ENCODE data around the gene GAPDHS. TPM values are rescaled to one million over a fixed set of nuclear protein-coding genes. Genes with fewer than 3 reads are reported as not detected.

GAPDHS gene
- total RNA-seq, 2 experiments from 2014 or later = not detected

- Mint-ChIP-seq H3K27me3 (ENCODE audit: low read depth) (no peaks in the 10 kb centered on the region), H3K4me3 (peak overlapping the region; percentile 87), H3K27ac (peak overlapping the region; percentile 68), H3K9me3 (no peaks in the 10 kb centered on the region), H3K36me3 (ENCODE audit: low read depth) (peaks cover 13% of the 10 kb centered on the region), H3K4me1 (ENCODE audit: low read depth) (peaks cover 37% of the 10 kb centered on the region)
- intact Hi-C loops (cut with micrococcal nuclease) = no loop called here
- CTCF ChIA-PET = interaction anchor here (1.2 kb wide), 1 partner anchor 34 kb away, joined by 3 read pairs; no protein-coding TSS in a partner anchor
- DNase-seq = no peak
These were observed 11.0 kb downstream of the GAPDHS start for GRCh38 chr19:35544110-35544802.

GRCh38 chr19:35545001-35545854 is 12.0 kb downstream of the GAPDHS start, which contains the start of gene TMEM147:
Gene TMEM147 (plus strand): TSS chr19:35545626. CDS start chr19:35545740, 114 bp downstream.
- Mint-ChIP-seq H3K4me3 (peak within 1 kb of the TSS; percentile 87), H3K27ac (peak within 1 kb of the TSS; percentile 90), H3K4me1 (ENCODE audit: low read depth) (peaks cover 38% of the 10 kb centered on the region), H3K36me3 (ENCODE audit: low read depth) (peaks cover 15% of the 10 kb centered on the region), H3K27me3 (ENCODE audit: low read depth) (no peaks in the 10 kb centered on the region), H3K9me3 (no peaks in the 10 kb centered on the region)
- peak; percentile 85 for DNase-seq
- CTCF ChIA-PET = interaction anchor here (1.2 kb wide), 1 partner anchor 34 kb away, joined by 3 read pairs; no protein-coding TSS in a partner anchor
- intact Hi-C loops (cut with micrococcal nuclease) = loop anchor here (1.0 to 5.0 kb wide), 6 partner anchors 67 to 357 kb away; partner anchors contain the start of genes ETV2, HAUS5, HCST and NFKBID

DNA sequence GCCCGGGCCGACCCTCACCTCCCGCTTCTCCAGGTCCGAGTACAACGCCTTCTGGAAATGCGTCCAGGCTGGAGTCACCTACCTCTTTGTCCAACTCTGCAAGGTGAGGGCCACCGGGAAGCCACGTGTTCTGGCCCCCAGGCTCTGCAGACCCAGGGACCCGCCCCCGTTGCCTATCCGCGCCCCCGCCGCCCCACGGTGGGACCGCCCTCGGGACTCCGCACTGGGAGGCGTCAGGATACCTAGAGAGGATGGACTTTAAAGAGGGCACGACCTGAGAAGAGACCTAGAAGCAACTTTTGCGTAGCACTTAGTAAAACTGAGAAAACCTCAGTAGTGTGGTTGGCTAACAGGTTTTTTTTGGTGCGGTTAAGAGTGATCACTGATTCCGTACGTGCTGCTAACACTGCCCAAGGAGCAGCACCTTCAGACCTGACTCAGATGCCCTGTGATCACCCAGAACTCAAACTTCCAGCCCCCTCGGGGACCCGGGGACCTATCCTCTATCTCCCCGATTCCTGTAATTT is 12.7 kb downstream of the GAPDHS start:
- Mint-ChIP-seq H3K9me3 (no peaks in the 10 kb centered on the region), H3K36me3 (ENCODE audit: low read depth) (peaks cover 20% of the 10 kb centered on the region)
- CTCF ChIA-PET = interaction anchor here (0.5 kb wide), 1 partner anchor 45 kb away, joined by 4 read pairs; no protein-coding TSS in a partner anchor

DNA sequence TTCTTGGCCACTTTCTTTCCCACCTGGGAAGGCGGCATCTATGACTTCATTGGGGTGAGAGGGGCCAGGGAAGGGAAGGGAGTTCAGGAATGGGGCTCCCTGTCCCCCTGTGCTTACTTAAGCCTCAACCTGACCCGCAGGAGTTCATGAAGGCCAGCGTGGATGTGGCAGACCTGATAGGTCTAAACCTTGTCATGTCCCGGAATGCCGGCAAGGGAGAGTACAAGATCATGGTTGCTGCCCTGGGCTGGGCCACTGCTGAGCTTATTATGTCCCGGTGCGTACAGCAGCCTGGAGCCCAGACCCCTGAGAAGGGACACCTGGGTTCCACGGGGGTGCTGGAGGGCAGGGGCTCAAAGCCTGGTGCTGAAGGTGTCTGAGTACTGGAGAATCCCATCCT is 13.3 kb downstream of the GAPDHS start:
- Mint-ChIP-seq H3K27me3 (ENCODE audit: low read depth) (no peaks in the 10 kb centered on the region), H3K36me3 (ENCODE audit: low read depth) (peaks cover 20% of the 10 kb centered on the region), H3K4me3 (peak overlapping the region; percentile 87), H3K4me1 (ENCODE audit: low read depth) (peaks cover 38% of the 10 kb centered on the region), H3K27ac (peak overlapping the region; percentile 90), H3K9me3 (no peaks in the 10 kb centered on the region)
- CTCF ChIA-PET = interaction anchor here (0.5 kb wide), 1 partner anchor 44 kb away, joined by 4 read pairs; no protein-coding TSS in a partner anchor
- intact Hi-C loops (cut with micrococcal nuclease) = loop anchor here (1.0 to 5.0 kb wide), 7 partner anchors 36 to 356 kb away; partner anchors contain the start of genes ETV2, FFAR1, HCST and NFKBID
- no peak for DNase-seq

More for the DNA sequence above, 12.7 kb downstream of the GAPDHS start:
- peak overlapping the region; percentile 87 for H3K4me3 Mint-ChIP-seq
- peaks cover 38% of the 10 kb centered on the region for H3K4me1 Mint-ChIP-seq (ENCODE audit: low read depth)
- no peaks in the 10 kb centered on the region for H3K27me3 Mint-ChIP-seq (ENCODE audit: low read depth)
- H3K27ac Mint-ChIP-seq = peak overlapping the region; percentile 90
- peak; percentile 76 for DNase-seq
- intact Hi-C loops (cut with micrococcal nuclease) = loop anchor here (1.0 to 5.0 kb wide), 9 partner anchors 36 to 356 kb away; partner anchors contain the start of genes ETV2, FFAR1, HAUS5 and HCST

DNA sequence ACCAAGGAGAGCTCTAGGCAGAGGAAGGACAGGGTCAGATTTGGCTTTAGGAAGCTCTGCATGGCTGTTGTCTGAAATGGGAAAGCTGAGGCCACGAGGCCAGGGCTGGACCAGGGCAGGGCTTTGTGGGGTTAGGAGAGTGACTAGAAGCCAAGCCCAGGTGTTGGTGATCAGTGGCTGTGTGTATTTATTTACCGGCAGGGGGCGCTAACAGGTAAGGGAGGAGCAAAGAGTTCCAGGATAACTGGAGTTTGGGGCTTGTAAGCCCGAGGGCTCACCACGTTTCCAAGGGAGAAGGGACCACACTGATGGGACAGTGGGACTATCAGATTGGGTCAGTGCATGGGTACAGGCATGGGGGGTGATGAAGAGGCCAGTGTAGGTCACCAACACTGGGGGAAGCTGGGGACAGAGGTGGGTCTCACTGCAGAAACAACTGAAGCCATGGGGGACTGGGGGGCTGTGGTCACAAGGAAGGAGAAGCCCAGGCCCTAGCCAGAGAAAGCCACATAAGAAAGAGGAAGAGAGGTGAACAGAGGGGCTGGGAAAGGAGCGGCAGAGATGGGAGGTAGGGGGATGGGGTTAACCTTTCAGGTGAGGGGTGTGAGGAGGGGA is 16.0 kb downstream of the GAPDHS start:
- intact Hi-C loops (cut with micrococcal nuclease) = loop anchor here (1.0 to 5.0 kb wide), 6 partner anchors 43 to 353 kb away; partner anchors contain the start of genes ETV2, HCST and NFKBID
- H3K27ac Mint-ChIP-seq = no peak overlapping the region
- H3K36me3 Mint-ChIP-seq (ENCODE audit: low read depth) = peaks cover 20% of the 10 kb centered on the region
- CTCF ChIA-PET = interaction anchor here (0.6 to 3.0 kb wide), 16 partner anchors 8 to 425 kb away, joined by 3 to 26 read pairs (median 4); partner anchors contain the start of genes ATP4A, COX6B1, HAUS5 and HSPB6
- peak; percentile 72 for DNase-seq
- H3K27me3 Mint-ChIP-seq (ENCODE audit: low read depth) = no peaks in the 10 kb centered on the region
- H3K4me1 Mint-ChIP-seq (ENCODE audit: low read depth) = peaks cover 31% of the 10 kb centered on the region
- H3K9me3 Mint-ChIP-seq = no peaks in the 10 kb centered on the region
- H3K4me3 Mint-ChIP-seq = no peak overlapping the region

DNA sequence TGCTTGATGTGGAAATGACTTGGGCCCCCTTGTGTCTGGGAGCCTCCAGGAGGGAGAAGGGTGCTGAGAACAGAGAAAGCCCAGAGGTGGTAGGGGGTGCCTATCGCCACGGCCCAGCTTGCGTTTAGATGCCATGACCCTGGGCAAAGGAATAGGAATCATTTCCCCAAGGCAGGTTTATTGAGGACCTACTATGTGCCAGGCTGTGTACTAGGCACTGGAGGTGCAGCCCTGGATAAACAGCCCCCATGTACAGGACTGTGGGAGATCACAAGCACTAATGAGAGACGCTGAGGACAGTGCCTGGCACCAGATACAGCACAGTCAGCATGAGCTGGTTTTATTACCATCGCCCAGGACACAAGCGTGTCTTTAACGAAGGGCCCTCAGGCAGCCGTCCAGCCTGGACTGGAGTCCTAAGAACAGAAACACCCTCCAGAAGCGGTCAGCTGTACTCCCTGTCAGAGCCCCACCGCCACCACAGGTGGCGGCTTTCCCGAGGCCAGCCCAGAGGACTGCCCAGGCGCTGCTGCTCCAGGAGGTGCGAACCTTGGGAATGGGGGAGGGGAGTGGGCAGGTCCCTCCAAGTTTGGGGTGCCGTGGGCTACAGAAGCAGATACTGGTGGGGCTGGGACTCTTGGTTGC is 16.7 kb downstream of the GAPDHS start:
- no peak overlapping the region for H3K4me3 Mint-ChIP-seq
- H3K4me1 Mint-ChIP-seq (ENCODE audit: low read depth) = peaks cover 25% of the 10 kb centered on the region
- H3K36me3 Mint-ChIP-seq (ENCODE audit: low read depth) = peaks cover 16% of the 10 kb centered on the region
- no peak for DNase-seq
- CTCF ChIA-PET = interaction anchor here (1.3 to 3.0 kb wide), 4 partner anchors 13 to 98 kb away, joined by 3 to 26 read pairs (median 12); partner anchors contain the start of genes ATP4A and COX6B1
- no peaks in the 10 kb centered on the region for H3K9me3 Mint-ChIP-seq
- H3K27me3 Mint-ChIP-seq (ENCODE audit: low read depth) = no peaks in the 10 kb centered on the region
- intact Hi-C loops (cut with micrococcal nuclease) = loop anchor here (1.0 to 5.0 kb wide), 6 partner anchors 42 to 352 kb away; partner anchors contain the start of genes ETV2, HCST and NFKBID
- no peak overlapping the region for H3K27ac Mint-ChIP-seq

DNA sequence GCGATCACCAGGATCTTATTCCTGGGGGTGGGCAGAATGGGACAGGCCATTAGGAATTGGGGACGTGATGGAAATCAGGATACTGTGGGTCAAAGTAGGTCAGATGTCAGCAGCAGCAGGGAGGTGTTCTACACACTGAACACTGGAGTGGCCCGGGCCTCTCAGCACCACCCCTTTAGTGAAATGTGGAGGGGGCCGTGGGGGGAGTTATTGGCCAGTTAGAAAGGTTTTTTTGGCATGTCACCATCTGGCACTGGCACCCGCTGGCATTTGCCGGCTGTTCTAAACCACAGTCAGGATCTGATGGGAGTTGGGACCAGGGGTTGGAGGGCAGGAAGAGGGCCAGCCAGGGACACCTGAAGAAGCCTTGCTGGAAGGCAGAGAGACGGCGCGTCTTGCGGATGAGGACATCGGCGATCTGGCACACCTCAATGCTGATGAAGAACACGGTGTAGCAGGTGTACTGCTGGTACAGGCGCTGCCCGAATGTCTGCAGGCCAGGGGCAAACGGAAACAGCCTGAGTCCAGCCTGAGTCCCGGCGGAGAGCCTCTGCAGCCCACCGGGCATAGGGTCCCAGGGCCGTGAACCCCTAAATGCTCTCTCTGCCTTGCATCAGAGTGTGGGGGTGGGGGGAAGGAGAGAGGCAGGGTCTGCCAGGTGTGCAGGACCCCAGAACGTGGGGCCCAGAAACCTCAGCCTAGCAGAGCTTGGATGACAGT is 18.0 kb downstream of the GAPDHS start:
- H3K4me3 Mint-ChIP-seq = no peak overlapping the region
- no peaks in the 10 kb centered on the region for H3K27me3 Mint-ChIP-seq (ENCODE audit: low read depth)
- H3K36me3 Mint-ChIP-seq (ENCODE audit: low read depth) = peaks cover 15% of the 10 kb centered on the region
- CTCF ChIA-PET = no interaction called here
- H3K4me1 Mint-ChIP-seq (ENCODE audit: low read depth) = peaks cover 22% of the 10 kb centered on the region
- no peaks in the 10 kb centered on the region for H3K9me3 Mint-ChIP-seq
- intact Hi-C loops (cut with micrococcal nuclease) = no loop called here
- no peak overlapping the region for H3K27ac Mint-ChIP-seq
- DNase-seq = no peak

DNA sequence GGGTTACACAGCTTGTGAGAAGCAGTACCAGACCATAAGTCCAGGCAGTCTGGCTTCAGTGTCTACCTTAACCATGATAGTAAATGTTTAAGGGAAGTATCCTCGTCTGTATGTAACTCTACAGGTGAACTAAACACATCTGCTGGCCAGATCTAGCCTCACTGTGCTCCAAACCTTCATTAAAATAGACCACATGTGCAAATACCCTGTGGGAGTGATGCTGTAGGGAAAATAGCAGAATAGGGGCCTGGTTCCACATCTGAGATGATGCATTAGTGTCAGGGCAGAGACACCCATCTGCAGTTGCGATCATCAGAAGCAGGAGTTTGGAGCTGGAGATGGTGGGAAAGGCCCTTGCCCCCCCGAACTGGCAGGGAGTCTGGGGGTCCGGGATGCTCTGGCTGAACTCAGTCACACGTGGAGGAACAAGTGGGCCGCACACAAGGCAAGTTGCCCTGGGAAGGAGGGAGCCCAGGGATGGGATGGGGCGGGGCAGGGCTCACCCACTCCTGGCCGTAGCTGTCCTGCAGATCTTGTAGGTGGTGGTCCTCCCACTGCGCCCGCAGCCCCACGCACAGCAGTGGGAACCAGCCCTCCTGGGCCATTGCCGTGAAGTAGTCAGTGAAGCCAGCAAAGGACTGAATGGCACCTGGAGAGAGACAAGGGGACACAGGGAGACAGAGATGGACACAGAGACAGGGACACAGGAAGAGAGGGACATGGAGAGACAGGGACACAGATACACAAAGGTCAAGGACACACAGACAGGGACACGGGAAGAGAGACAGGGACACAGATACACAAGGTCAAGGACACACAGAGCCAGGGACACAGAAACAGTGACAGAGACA is 19.5 kb downstream of the GAPDHS start:
- Mint-ChIP-seq H3K27ac (no peak overlapping the region), H3K4me1 (ENCODE audit: low read depth) (peaks cover 12% of the 10 kb centered on the region), H3K36me3 (ENCODE audit: low read depth) (peaks cover 10% of the 10 kb centered on the region), H3K4me3 (no peak overlapping the region), H3K9me3 (no peaks in the 10 kb centered on the region), H3K27me3 (ENCODE audit: low read depth) (peaks cover 4% of the 10 kb centered on the region)
- intact Hi-C loops (cut with micrococcal nuclease) = no loop called here
- no peak for DNase-seq
- CTCF ChIA-PET = interaction anchor here (0.5 kb wide), 1 partner anchor 39 kb away, joined by 5 read pairs; no protein-coding TSS in a partner anchor

DNA sequence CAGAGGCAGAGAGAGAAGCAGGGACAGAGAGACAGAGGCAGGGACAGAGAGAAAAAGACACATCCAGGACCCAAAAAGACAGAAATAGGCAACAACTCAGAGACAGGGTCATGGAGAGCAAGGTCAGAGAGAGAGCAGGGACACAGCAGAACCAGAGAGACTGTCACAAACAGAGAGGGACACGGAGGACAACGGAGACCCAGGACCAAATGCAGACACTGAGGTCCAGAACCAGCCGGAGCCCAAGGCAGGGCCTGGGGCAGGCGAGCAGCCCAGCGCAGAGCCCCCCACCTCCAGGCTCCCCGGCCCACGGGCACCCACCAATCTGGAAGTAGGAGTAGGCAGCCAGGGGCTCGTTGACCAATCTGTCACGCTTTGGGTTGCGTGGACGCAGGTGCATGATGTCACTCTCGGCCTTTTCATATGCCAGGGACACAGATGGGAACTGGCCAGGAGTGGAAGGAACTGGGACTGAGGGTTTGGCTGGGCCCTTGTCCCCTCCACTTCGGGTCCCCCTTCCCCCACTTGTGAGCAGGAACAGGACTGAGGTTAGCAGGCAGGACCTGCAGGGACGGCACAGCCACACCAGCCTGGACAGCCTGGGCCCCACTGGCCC is 20.2 kb downstream of the GAPDHS start:
- H3K27me3 Mint-ChIP-seq (ENCODE audit: low read depth) = peaks cover 4% of the 10 kb centered on the region
- DNase-seq = no peak
- CTCF ChIA-PET = no interaction called here

DNA sequence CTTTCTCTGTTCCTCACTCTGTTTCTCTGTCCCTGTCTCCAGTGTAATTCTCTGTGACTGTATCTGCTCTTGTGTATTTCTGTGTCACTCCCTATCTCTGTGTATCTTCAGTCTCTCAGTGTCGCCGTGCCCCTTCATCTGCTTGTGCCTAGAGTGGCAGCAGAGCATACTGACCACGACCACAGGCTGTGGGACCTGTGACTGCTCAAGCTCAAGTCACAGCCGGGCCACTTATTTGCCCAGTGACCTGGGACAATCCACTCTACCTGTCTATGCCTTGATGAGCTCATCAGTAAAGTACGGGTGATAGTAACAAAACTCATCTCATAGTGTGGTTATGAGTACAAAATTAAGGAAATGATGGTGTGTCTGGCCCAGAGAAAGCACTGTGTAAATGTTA is 20.8 kb downstream of the GAPDHS start:
- Mint-ChIP-seq H3K27me3 (ENCODE audit: low read depth) (peaks cover 7% of the 10 kb centered on the region), H3K36me3 (ENCODE audit: low read depth) (peaks cover 9% of the 10 kb centered on the region), H3K27ac (no peak overlapping the region), H3K4me1 (ENCODE audit: low read depth) (peaks cover 12% of the 10 kb centered on the region), H3K9me3 (no peaks in the 10 kb centered on the region), H3K4me3 (no peak overlapping the region)
- intact Hi-C loops (cut with micrococcal nuclease) = no loop called here
- CTCF ChIA-PET = interaction anchor here (2.0 kb wide), 1 partner anchor 44 kb away, joined by 6 read pairs; no protein-coding TSS in a partner anchor
- no peak for DNase-seq

More for the DNA sequence above, 20.2 kb downstream of the GAPDHS start:
- intact Hi-C loops (cut with micrococcal nuclease) = no loop called here
- peaks cover 12% of the 10 kb centered on the region for H3K4me1 Mint-ChIP-seq (ENCODE audit: low read depth)
- H3K9me3 Mint-ChIP-seq = no peaks in the 10 kb centered on the region
- H3K36me3 Mint-ChIP-seq (ENCODE audit: low read depth) = peaks cover 10% of the 10 kb centered on the region
- H3K4me3 Mint-ChIP-seq = no peak overlapping the region
- H3K27ac Mint-ChIP-seq = no peak overlapping the region
